SU-DHL-6 (cell line): ENCODE measurements around the gene MICAL2.

Experiments used
- CTCF ChIP-seq: fragments of 200-600 bp; sonication (generic); IDR thresholded peaks from one replicate; pipeline ENCODE4 v1.5.1; 2017; ENCODE audit warnings: antibody characterized with exemption, mild to moderate bottlenecking, low read length, moderate library complexity; ENCODE audit not compliant: insufficient read depth, poor library complexity, severe bottlenecking
- EZH2phosphoT487 ChIP-seq: fragments of 200-600 bp; sonication (generic), shearing (Covaris generic); conservative IDR thresholded peaks from 2 replicates; pipeline ENCODE4 v1.6.1; 2018; ENCODE audit warnings: mild to moderate bottlenecking, antibody characterized with exemption, low read length, moderate library complexity, mixed read lengths

GRCh38 chr11:12233602-12233925, 123.2 kb downstream of the MICAL2 start:
- no peak for TF ChIP-seq CTCF
- TF ChIP-seq EZH2phosphoT487, result no peak
